ENCODE results near the gene R3HDM2. TPM values are rescaled to one million over a fixed set of nuclear protein-coding genes. Genes with fewer than 3 reads are reported as not detected.

R3HDM2 gene
- total and polyA plus RNA-seq, 4 donors = 7.4 to 28.9 (median 15.1) TPM

- no peak for TF ChIP-seq ZBTB33 (IDR thresholded peaks at IDR 0.05)
- peak; percentile 60 for TF ChIP-seq SP1 (IDR thresholded peaks at IDR 0.05)
- TF ChIP-seq JUND (IDR thresholded peaks at IDR 0.05) = peak; percentile 36 to 48
- peak; percentile 63 to 88 for TF ChIP-seq HNF4A (conservative IDR thresholded peaks at IDR 0.05)
- no peak for TF ChIP-seq FOXA1 (IDR thresholded peaks at IDR 0.05)
- no peak for TF ChIP-seq FOXA2 (IDR thresholded peaks at IDR 0.05)
- TF ChIP-seq YY1 (IDR thresholded peaks at IDR 0.05) = peak; percentile 14
- TF ChIP-seq ATF3 (IDR thresholded peaks at IDR 0.05) = peak; percentile 33
Observed at GRCh38 chr12:57368349-57369095, 62.3 kb downstream of the R3HDM2 start (continued).

- Histone ChIP-seq H3K36me3 (ENCODE audit: control insufficient read depth in 4 of 4, insufficient read depth in 3 of 4, low read depth in 1 of 4, low read length in 3 of 4) (peaks cover 0 to 6% (median 2%) of the 10 kb centered on the region in 4 donors), H3K9me3 (ENCODE audit: control insufficient read depth in 4 of 4, low read length in 3 of 4) (no peaks in the 10 kb centered on the region), H3K27ac (ENCODE audit: low read depth in 1 of 2, low read length in 2 of 2) (no peak overlapping the region), H3K4me3 (ENCODE audit: low read depth in 1 of 3, low read length in 3 of 3) (no peak overlapping the region), H3K27me3 (ENCODE audit: control insufficient read depth in 4 of 4, insufficient read depth in 4 of 4, low read length in 3 of 4) (no peaks in the 10 kb centered on the region), H3K9ac (ENCODE audit: low read depth in 1 of 2, low read length in 2 of 2) (no peak overlapping the region), H3K4me1 (ENCODE audit: control insufficient read depth in 4 of 4, insufficient read depth in 4 of 4, low read length in 3 of 4) (peaks cover 3 to 12% (median 8%) of the 10 kb centered on the region in 4 donors)
- no peak for TF ChIP-seq RAD21 (IDR thresholded peaks at IDR 0.05)
- TF ChIP-seq FOXA2 (IDR thresholded peaks at IDR 0.05) = no peak
- TF ChIP-seq GABPA (IDR thresholded peaks at IDR 0.05 in 1 of 2, conservative IDR thresholded peaks at IDR 0.05 in 1 of 2) = no peak
- TF ChIP-seq TAF1 (conservative IDR thresholded peaks at IDR 0.05) = no peak
- TF ChIP-seq ATF3 (IDR thresholded peaks at IDR 0.05) = no peak
- no peak for TF ChIP-seq YY1 (IDR thresholded peaks at IDR 0.05)
- TF ChIP-seq REST (IDR thresholded peaks at IDR 0.05) = no peak
- no peak for TF ChIP-seq EGR1 (IDR thresholded peaks at IDR 0.05; ENCODE audit: low read depth in 2 of 2)
- no peak for TF ChIP-seq MAX (IDR thresholded peaks at IDR 0.05)
- TF ChIP-seq FOXA1 (IDR thresholded peaks at IDR 0.05) = no peak
- no peak for TF ChIP-seq NR2F2 (IDR thresholded peaks at IDR 0.05)
- TF ChIP-seq CTCF (IDR thresholded peaks at IDR 0.05; ENCODE audit: low read depth, low read length, missing input control) = no peak
- TF ChIP-seq JUND (IDR thresholded peaks at IDR 0.05) = no peak
- no peak for TF ChIP-seq RXRA (IDR thresholded peaks at IDR 0.05)
- no peak for TF ChIP-seq ZBTB33 (IDR thresholded peaks at IDR 0.05)
- no peak for DNase-seq (ENCODE audit: low spot score)
Observed at GRCh38 chr12:57367121-57367520, 63.7 kb downstream of the R3HDM2 start.

All from liver (tissue), 9 donors.